Measurements from ENCODE around the gene HELLS.

The HELLS gene

DNA sequence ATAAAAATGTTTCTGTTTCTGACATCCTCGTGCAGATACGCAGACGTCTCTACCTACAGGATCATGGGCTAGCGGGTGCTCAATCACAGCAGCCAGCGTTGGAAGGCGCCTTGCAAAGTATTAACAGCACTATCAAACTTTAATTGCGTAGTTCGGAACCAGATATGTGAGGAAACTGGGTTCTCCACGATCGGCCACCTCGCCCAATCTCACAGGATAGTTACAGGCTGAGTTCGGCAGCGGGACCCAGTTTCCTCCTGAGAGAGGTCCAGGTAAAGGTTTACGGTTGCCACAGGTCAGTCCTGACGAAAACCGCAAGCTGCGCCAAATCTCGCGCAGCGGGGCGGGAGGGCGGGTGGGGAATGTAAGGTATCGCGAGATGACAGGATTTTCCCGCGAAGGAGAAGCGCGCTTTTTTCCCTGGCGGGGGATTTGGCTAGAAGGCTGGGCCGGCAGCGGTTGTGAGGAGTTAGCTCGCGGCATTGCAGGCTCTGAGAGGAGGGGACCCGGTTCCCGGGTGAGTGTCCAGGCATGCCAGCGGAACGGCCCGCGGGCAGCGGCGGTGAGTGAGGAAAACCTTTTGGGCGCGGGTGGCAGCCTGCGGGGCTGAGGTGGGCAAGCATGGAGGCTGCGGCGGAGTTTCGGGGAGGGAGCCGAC lies at the start of gene HELLS:
TSS of gene HELLS (plus strand) at position 398 of the 658 bp plus-strand sequence. CDS start at position 532, 134 bp downstream.
- DNase-seq: peak; percentile 85
- Histone ChIP-seq H3K27ac (ENCODE audit: low read length) (peak within 1 kb of the TSS; percentile 93), H3K4me3 (ENCODE audit: low read depth in 1 of 2, low read length in 2 of 2) (peak within 1 kb of the TSS; percentile 82 to 97), H3K4me1 (ENCODE audit: insufficient read depth, low read length) (peaks cover 48% of the 10 kb centered on the region), H2AFZ (ENCODE audit: low read depth, low read length) (peak within 1 kb of the TSS; percentile 98), H3K79me2 (ENCODE audit: insufficient read depth, low read length) (peaks cover 48% of the 10 kb centered on the region), H3K9ac (ENCODE audit: low read depth, low read length) (peak within 1 kb of the TSS; percentile 95), H3K27me3 (ENCODE audit: insufficient read depth, low read length, poor library complexity) (peaks cover 9% of the 10 kb centered on the region), H4K20me1 (ENCODE audit: insufficient read depth, low read length) (peaks cover 18% of the 10 kb centered on the region; the same call in 1 of the 2 replicates), H3K9me3 (ENCODE audit: insufficient read depth, low read length, severe bottlenecking) (no peaks in the 10 kb centered on the region), H3K36me3 (ENCODE audit: insufficient read depth, low read length) (peaks cover 42% of the 10 kb centered on the region), H3K4me2 (ENCODE audit: insufficient read depth, low read length) (peak within 1 kb of the TSS; percentile 94)
- no peak for TF ChIP-seq EZH2 (IDR thresholded peaks at IDR 0.05; ENCODE audit: borderline replicate concordance, low read depth, low read length, severe bottlenecking)
- TF ChIP-seq, protein P1, sequence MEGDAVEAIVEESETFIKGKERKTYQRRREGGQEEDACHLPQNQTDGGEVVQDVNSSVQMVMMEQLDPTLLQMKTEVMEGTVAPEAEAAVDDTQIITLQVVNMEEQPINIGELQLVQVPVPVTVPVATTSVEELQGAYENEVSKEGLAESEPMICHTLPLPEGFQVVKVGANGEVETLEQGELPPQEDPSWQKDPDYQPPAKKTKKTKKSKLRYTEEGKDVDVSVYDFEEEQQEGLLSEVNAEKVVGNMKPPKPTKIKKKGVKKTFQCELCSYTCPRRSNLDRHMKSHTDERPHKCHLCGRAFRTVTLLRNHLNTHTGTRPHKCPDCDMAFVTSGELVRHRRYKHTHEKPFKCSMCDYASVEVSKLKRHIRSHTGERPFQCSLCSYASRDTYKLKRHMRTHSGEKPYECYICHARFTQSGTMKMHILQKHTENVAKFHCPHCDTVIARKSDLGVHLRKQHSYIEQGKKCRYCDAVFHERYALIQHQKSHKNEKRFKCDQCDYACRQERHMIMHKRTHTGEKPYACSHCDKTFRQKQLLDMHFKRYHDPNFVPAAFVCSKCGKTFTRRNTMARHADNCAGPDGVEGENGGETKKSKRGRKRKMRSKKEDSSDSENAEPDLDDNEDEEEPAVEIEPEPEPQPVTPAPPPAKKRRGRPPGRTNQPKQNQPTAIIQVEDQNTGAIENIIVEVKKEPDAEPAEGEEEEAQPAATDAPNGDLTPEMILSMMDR (IDR thresholded peaks at IDR 0.05; ENCODE audit: borderline replicate concordance, extremely low read depth, low read length, poor library complexity, severe bottlenecking): no peak
- ATAC-seq (ENCODE audit: insufficient read depth, low read depth): peak; percentile 79

DNA sequence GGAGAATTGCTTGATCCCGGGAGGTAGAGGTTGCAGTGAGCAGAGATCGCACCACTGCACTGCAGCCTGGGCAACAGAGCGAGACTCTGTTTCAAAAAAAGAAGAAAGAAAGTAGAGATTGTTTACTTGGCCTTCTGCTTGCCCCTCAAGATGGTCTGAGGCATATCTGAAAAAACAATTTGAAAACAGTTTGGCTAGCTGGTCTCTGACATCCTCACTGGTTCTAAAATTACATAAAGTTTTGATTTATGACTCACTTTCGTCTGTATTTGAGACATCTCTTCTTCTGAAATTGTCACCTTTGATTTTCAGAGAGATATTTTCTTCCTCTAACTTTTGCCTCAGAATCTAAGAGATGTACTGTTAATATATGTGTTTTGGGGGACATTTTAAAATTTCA lies 49.6 kb upstream of the HELLS start:
- Histone ChIP-seq H3K79me2 (ENCODE audit: insufficient read depth, low read length) (no peaks in the 10 kb centered on the region), H3K36me3 (ENCODE audit: insufficient read depth, low read length) (no peaks in the 10 kb centered on the region), H3K4me2 (ENCODE audit: insufficient read depth, low read length) (no peak overlapping the region), H3K4me3 (ENCODE audit: low read depth in 1 of 2, low read length in 2 of 2) (no peak overlapping the region), H3K4me1 (ENCODE audit: insufficient read depth, low read length) (no peaks in the 10 kb centered on the region), H3K9ac (ENCODE audit: low read depth, low read length) (no peak overlapping the region), H4K20me1 (ENCODE audit: insufficient read depth, low read length) (no peaks in the 10 kb centered on the region), H2AFZ (ENCODE audit: low read depth, low read length) (no peak overlapping the region), H3K27ac (ENCODE audit: low read length) (no peak overlapping the region), H3K9me3 (ENCODE audit: insufficient read depth, low read length, severe bottlenecking) (no peaks in the 10 kb centered on the region), H3K27me3 (ENCODE audit: insufficient read depth, low read length, poor library complexity) (no peaks in the 10 kb centered on the region)
- ATAC-seq (ENCODE audit: insufficient read depth, low read depth) (no peak), DNase-seq (no peak)
- TF ChIP-seq EZH2 (IDR thresholded peaks at IDR 0.05; ENCODE audit: borderline replicate concordance, low read depth, low read length, severe bottlenecking): no peak
- TF ChIP-seq, protein P1 (IDR thresholded peaks at IDR 0.05; ENCODE audit: borderline replicate concordance, extremely low read depth, low read length, poor library complexity, severe bottlenecking): no peak

DNA sequence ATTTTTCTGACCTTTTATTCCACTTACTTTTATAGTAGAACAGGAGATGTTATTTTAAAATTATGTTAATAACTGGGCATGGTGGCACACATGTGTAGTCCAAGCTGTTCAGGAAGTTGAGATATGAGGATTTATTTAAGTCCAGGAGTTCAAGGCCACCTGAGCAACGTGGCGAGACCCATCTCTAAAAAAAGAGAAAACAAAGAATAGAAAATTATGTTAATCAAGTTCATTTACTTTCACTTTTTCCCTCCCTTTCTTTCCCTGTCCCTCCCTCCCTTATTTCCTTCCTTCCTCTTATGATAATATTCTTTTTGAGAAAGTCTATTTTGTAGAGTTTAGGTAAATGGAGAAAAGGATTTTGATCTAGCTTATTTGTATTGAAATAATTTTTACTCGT lies 48.9 kb upstream of the HELLS start:
- Histone ChIP-seq H4K20me1 (ENCODE audit: insufficient read depth, low read length) (no peaks in the 10 kb centered on the region), H3K9ac (ENCODE audit: low read depth, low read length) (no peak overlapping the region), H3K4me1 (ENCODE audit: insufficient read depth, low read length) (no peaks in the 10 kb centered on the region), H3K4me2 (ENCODE audit: insufficient read depth, low read length) (no peak overlapping the region), H3K36me3 (ENCODE audit: insufficient read depth, low read length) (no peaks in the 10 kb centered on the region), H2AFZ (ENCODE audit: low read depth, low read length) (no peak overlapping the region), H3K27me3 (ENCODE audit: insufficient read depth, low read length, poor library complexity) (no peaks in the 10 kb centered on the region), H3K27ac (ENCODE audit: low read length) (no peak overlapping the region), H3K9me3 (ENCODE audit: insufficient read depth, low read length, severe bottlenecking) (no peaks in the 10 kb centered on the region), H3K4me3 (ENCODE audit: low read depth in 1 of 2, low read length in 2 of 2) (no peak overlapping the region), H3K79me2 (ENCODE audit: insufficient read depth, low read length) (no peaks in the 10 kb centered on the region)
- ATAC-seq (ENCODE audit: insufficient read depth, low read depth): no peak
- no peak for TF ChIP-seq EZH2 (IDR thresholded peaks at IDR 0.05; ENCODE audit: borderline replicate concordance, low read depth, low read length, severe bottlenecking)
- TF ChIP-seq, protein P1 (IDR thresholded peaks at IDR 0.05; ENCODE audit: borderline replicate concordance, extremely low read depth, low read length, poor library complexity, severe bottlenecking): no peak
- no peak for DNase-seq
